ENCODE measurements around the gene MTIF2.

- TF ChIP-seq POLR2AphosphoS5 (IDR thresholded peaks at IDR 0.05; ENCODE audit: insufficient read depth, low read depth, low read length), result no peak
- TF ChIP-seq, protein P1, sequence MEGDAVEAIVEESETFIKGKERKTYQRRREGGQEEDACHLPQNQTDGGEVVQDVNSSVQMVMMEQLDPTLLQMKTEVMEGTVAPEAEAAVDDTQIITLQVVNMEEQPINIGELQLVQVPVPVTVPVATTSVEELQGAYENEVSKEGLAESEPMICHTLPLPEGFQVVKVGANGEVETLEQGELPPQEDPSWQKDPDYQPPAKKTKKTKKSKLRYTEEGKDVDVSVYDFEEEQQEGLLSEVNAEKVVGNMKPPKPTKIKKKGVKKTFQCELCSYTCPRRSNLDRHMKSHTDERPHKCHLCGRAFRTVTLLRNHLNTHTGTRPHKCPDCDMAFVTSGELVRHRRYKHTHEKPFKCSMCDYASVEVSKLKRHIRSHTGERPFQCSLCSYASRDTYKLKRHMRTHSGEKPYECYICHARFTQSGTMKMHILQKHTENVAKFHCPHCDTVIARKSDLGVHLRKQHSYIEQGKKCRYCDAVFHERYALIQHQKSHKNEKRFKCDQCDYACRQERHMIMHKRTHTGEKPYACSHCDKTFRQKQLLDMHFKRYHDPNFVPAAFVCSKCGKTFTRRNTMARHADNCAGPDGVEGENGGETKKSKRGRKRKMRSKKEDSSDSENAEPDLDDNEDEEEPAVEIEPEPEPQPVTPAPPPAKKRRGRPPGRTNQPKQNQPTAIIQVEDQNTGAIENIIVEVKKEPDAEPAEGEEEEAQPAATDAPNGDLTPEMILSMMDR (IDR thresholded peaks at IDR 0.05; ENCODE audit: extremely low read depth in 1 of 2, insufficient read depth in 1 of 2, low read depth in 1 of 2, low read length in 2 of 2), result no peak
- no peak for TF ChIP-seq GATA2 (IDR thresholded peaks at IDR 0.05; ENCODE audit: insufficient read depth, insufficient read length, low read depth, low read length)
- no peak for TF ChIP-seq EZH2 (IDR thresholded peaks at IDR 0.05; ENCODE audit: borderline replicate concordance, low read depth, low read length, severe bottlenecking)
- TF ChIP-seq POLR2A (IDR thresholded peaks at IDR 0.05; ENCODE audit: low read depth, low read length), result no peak
- TF ChIP-seq JUN (IDR thresholded peaks at IDR 0.05; ENCODE audit: borderline replicate concordance, insufficient read depth, insufficient read length, low read depth), result no peak
- TF ChIP-seq MYC (IDR thresholded peaks at IDR 0.05; ENCODE audit: low read depth, low read length), result no peak
- TF ChIP-seq FOS (IDR thresholded peaks at IDR 0.05; ENCODE audit: borderline replicate concordance, insufficient read depth, low read length), result no peak
Measured at GRCh38 chr2:55268288-55268906, 634 bp downstream of the MTIF2 start.
